Measurements from ENCODE around the gene GRIK3.

- TF ChIP-seq CTCF (IDR thresholded peaks at IDR 0.05) (peak; percentile 17; the same call in 1 of the 2 replicates), ZFX (IDR thresholded peaks at IDR 0.05; ENCODE audit: borderline replicate concordance) (no peak)
Observed at GRCh38 chr1:37028981-37029617, 5.2 kb downstream of the GRIK3 start.

Data from 22Rv1 (cell line).